HG02571 (cell line): ENCODE measurements around the gene ZNF701.
"Not testable (repeated sequence)": the region's sequence is repeated elsewhere in the genome, so short reads cannot be mapped to it uniquely, and the experiment has no call there.

Experiments
- ATAC-seq: cut with Tn5 transposase; IDR thresholded peaks from one replicate; pipeline ENCODE4 v1.9.1; 2021; ENCODE audit warnings: mild to moderate bottlenecking, moderate library complexity; ENCODE audit not compliant: unreplicated experiment

The ZNF701 gene

GRCh38 chr19:52566121-52566520 lies 4.0 kb upstream of the ZNF701 start:
- ATAC-seq: no peak

GRCh38 chr19:52566588-52566987 lies 3.5 kb upstream of the ZNF701 start:
- ATAC-seq: no peak

GRCh38 chr19:52567921-52568320 lies 2.2 kb upstream of the ZNF701 start:
- no peak for ATAC-seq

GRCh38 chr19:52569638-52569999 lies 468 bp upstream of the ZNF701 start:
- ATAC-seq: not testable (repeated sequence)

GRCh38 chr19:52584736-52585440 lies 14.8 kb downstream of the ZNF701 start:
- ATAC-seq: no peak

GRCh38 chr19:52585604-52586003 lies 15.5 kb downstream of the ZNF701 start:
- no peak for ATAC-seq

- ATAC-seq: no peak
These were observed 20.6 kb downstream of the ZNF701 start for GRCh38 chr19:52590728-52591127.

GRCh38 chr19:52592301-52592700 lies 22.2 kb downstream of the ZNF701 start:
- ATAC-seq: no peak

- not testable (repeated sequence) for ATAC-seq
These were observed 23.4 kb downstream of the ZNF701 start for GRCh38 chr19:52593441-52593840.

- ATAC-seq: no peak
These were observed 29.2 kb downstream of the ZNF701 start for GRCh38 chr19:52599241-52599640.

GRCh38 chr19:52600639-52601024 lies 30.5 kb downstream of the ZNF701 start:
- peak; percentile 9 for ATAC-seq

GRCh38 chr19:52601025-52601973 lies 31.2 kb downstream of the ZNF701 start:
- peak; percentile 95 for ATAC-seq

GRCh38 chr19:52601974-52602366 lies 31.9 kb downstream of the ZNF701 start:
- ATAC-seq: not testable (repeated sequence)

- no peak for ATAC-seq
These were observed 32.9 kb downstream of the ZNF701 start for GRCh38 chr19:52602941-52603340.

GRCh38 chr19:52603558-52604207 lies 33.6 kb downstream of the ZNF701 start:
- no peak for ATAC-seq

GRCh38 chr19:52613299-52613906 lies 43.3 kb downstream of the ZNF701 start:
- ATAC-seq: no peak

- ATAC-seq: no peak
These were observed 51.3 kb downstream of the ZNF701 start for GRCh38 chr19:52621376-52621775.

GRCh38 chr19:52622261-52622660 lies 52.2 kb downstream of the ZNF701 start:
- ATAC-seq: no peak

- ATAC-seq: no peak
These were observed 56.8 kb downstream of the ZNF701 start for GRCh38 chr19:52626915-52627314.

- ATAC-seq: not testable (repeated sequence)
These were observed 57.4 kb downstream of the ZNF701 start for GRCh38 chr19:52627441-52627840.
